ENCODE results near the gene TMC6. TPM values are rescaled to one million over a fixed set of nuclear protein-coding genes. Genes with fewer than 3 reads are reported as not detected.

Gene TMC6
- total and polyA plus RNA-seq, 12 donors = 22.8 to 109 (median 69.1) TPM

- Histone ChIP-seq H3K4me3 (no peak overlapping the region), H3K27ac (peak overlapping the region in 7 of 10 donors; percentile 25 to 58 (median 44)), H3K36me3 (peaks cover 0 to 87% (median 13%) of the 10 kb centered on the region in 9 donors), H3K9me3 (no peaks in the 10 kb centered on the region), H3K4me1 (peaks cover 19 to 73% (median 31%) of the 10 kb centered on the region in 9 donors), H3K27me3 (no peaks in the 10 kb centered on the region)
- DNase-seq = no peak
- WGBS, 2 donors = 70 to 73% methylated on average over 19 of the region's 19 CpGs
- TF ChIP-seq, protein P1, sequence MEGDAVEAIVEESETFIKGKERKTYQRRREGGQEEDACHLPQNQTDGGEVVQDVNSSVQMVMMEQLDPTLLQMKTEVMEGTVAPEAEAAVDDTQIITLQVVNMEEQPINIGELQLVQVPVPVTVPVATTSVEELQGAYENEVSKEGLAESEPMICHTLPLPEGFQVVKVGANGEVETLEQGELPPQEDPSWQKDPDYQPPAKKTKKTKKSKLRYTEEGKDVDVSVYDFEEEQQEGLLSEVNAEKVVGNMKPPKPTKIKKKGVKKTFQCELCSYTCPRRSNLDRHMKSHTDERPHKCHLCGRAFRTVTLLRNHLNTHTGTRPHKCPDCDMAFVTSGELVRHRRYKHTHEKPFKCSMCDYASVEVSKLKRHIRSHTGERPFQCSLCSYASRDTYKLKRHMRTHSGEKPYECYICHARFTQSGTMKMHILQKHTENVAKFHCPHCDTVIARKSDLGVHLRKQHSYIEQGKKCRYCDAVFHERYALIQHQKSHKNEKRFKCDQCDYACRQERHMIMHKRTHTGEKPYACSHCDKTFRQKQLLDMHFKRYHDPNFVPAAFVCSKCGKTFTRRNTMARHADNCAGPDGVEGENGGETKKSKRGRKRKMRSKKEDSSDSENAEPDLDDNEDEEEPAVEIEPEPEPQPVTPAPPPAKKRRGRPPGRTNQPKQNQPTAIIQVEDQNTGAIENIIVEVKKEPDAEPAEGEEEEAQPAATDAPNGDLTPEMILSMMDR (IDR thresholded peaks at IDR 0.05) = no peak
- peak in 1 of 8 donors; percentile 6 for ATAC-seq
- intact Hi-C loops (cut with DNase I) = loop anchor here in 9 of 10 donors (2.0 to 10.0 kb wide), 6 partner anchors 66 to 311 kb away; no protein-coding TSS in a partner anchor
Measured at GRCh38 chr17:78111016-78111726, 17.4 kb downstream of the TMC6 start.

- intact Hi-C loops (cut with DNase I) = loop anchor here in 9 of 10 donors (2.0 to 10.0 kb wide), 6 partner anchors 66 to 312 kb away; no protein-coding TSS in a partner anchor
- 63 to 75% methylated on average over 22 of the region's 22 CpGs for WGBS, 2 donors
- peak in 7 of 8 donors; percentile 10 to 42 (median 28) for ATAC-seq
Measured at GRCh38 chr17:78110363-78111015, 18.1 kb downstream of the TMC6 start.

DNA sequence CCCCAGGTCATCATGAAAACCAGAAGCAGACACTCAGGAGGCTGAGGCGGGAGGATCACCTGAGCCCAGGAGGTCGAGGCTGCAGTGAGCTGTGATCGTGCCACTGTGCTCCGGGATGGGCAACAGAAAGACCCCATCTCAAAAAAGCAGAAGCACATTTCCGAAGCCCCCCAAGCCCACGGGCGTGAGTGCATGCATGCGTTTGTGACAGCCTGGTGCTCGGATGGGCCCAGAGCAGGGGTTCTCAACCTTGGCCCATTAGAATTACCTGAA lies 19.1 kb downstream of the TMC6 start:
- peaks cover 15 to 63% (median 27%) of the 10 kb centered on the region in 9 donors for H3K4me1 ChIP-seq
- no peaks in the 10 kb centered on the region for H3K9me3 ChIP-seq
- no peak overlapping the region for H3K27ac ChIP-seq
- no peak overlapping the region for H3K4me3 ChIP-seq
- 86 to 98% methylated on average over 9 of the region's 9 CpGs for whole genome bisulfite sequencing, 2 donors
- ATAC-seq (peak in 1 of 8 donors; percentile 4), DNase-seq (no peak)
- intact Hi-C loops (cut with DNase I) = no loop called here
- TF ChIP-seq, protein P1 (IDR thresholded peaks at IDR 0.05) = no peak
- H3K36me3 ChIP-seq = peaks cover 0 to 90% (median 15%) of the 10 kb centered on the region in 9 donors
- H3K27me3 ChIP-seq = no peaks in the 10 kb centered on the region

More at GRCh38 chr17:78110363-78111015, 18.1 kb downstream of the TMC6 start:
- no peaks in the 10 kb centered on the region for H3K9me3 ChIP-seq
- peaks cover 19 to 73% (median 31%) of the 10 kb centered on the region in 9 donors for H3K4me1 ChIP-seq
- H3K27ac ChIP-seq = peak overlapping the region in 7 of 10 donors; percentile 25 to 58 (median 44)
- no peak overlapping the region for H3K4me3 ChIP-seq
- peaks cover 0 to 88% (median 15%) of the 10 kb centered on the region in 9 donors for H3K36me3 ChIP-seq
- no peaks in the 10 kb centered on the region for H3K27me3 ChIP-seq
- TF ChIP-seq, protein P1 (IDR thresholded peaks at IDR 0.05) = peak in 1 of 9 donors; percentile 15
- no peak for DNase-seq

GRCh38 chr17:78108726-78109488 lies 19.6 kb downstream of the TMC6 start:
- Histone ChIP-seq H3K4me3 (no peak overlapping the region), H3K36me3 (peaks cover 0 to 93% (median 18%) of the 10 kb centered on the region in 9 donors), H3K27ac (peak overlapping the region in 4 of 10 donors; percentile 1 to 43 (median 16)), H3K4me1 (peaks cover 12 to 57% (median 22%) of the 10 kb centered on the region in 9 donors), H3K27me3 (no peaks in the 10 kb centered on the region), H3K9me3 (no peaks in the 10 kb centered on the region)
- DNase-seq (no peak), ATAC-seq (peak in 3 of 8 donors; percentile 6 to 48 (median 22))
- TF ChIP-seq, protein P1 (IDR thresholded peaks at IDR 0.05) = no peak
- WGBS, 2 donors = 55 to 68% methylated on average over 18 of the region's 18 CpGs
- intact Hi-C loops (cut with DNase I) = no loop called here
